ENCODE measurements around the gene RAI1.

- TF ChIP-seq, protein P1, sequence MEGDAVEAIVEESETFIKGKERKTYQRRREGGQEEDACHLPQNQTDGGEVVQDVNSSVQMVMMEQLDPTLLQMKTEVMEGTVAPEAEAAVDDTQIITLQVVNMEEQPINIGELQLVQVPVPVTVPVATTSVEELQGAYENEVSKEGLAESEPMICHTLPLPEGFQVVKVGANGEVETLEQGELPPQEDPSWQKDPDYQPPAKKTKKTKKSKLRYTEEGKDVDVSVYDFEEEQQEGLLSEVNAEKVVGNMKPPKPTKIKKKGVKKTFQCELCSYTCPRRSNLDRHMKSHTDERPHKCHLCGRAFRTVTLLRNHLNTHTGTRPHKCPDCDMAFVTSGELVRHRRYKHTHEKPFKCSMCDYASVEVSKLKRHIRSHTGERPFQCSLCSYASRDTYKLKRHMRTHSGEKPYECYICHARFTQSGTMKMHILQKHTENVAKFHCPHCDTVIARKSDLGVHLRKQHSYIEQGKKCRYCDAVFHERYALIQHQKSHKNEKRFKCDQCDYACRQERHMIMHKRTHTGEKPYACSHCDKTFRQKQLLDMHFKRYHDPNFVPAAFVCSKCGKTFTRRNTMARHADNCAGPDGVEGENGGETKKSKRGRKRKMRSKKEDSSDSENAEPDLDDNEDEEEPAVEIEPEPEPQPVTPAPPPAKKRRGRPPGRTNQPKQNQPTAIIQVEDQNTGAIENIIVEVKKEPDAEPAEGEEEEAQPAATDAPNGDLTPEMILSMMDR (conservative IDR thresholded peaks at IDR 0.05; ENCODE audit: low read depth in 2 of 2): no peak
- TF ChIP-seq REST (IDR thresholded peaks at IDR 0.05; ENCODE audit: unreplicated experiment) (no peak), JUNB (IDR thresholded peaks at IDR 0.05; ENCODE audit: unreplicated experiment) (no peak), EZH2phosphoT487 (IDR thresholded peaks at IDR 0.05; ENCODE audit: unreplicated experiment) (no peak), ZNF331 (CRISPR knock-in tag; IDR thresholded peaks at IDR 0.05; ENCODE audit: low read depth) (no peak), EZH2 (IDR thresholded peaks at IDR 0.05; ENCODE audit: low read depth, unreplicated experiment) (no peak), CREB1 (CRISPR knock-in tag; IDR thresholded peaks at IDR 0.05; ENCODE audit: low read depth) (no peak), POLR2AphosphoS5 (IDR thresholded peaks at IDR 0.05; ENCODE audit: low read depth) (no peak), NANOG (IDR thresholded peaks at IDR 0.05; ENCODE audit: borderline replicate concordance) (no peak), STAT1 (IDR thresholded peaks at IDR 0.05; ENCODE audit: unreplicated experiment) (no peak)
- TF ChIP-seq, protein P2, sequence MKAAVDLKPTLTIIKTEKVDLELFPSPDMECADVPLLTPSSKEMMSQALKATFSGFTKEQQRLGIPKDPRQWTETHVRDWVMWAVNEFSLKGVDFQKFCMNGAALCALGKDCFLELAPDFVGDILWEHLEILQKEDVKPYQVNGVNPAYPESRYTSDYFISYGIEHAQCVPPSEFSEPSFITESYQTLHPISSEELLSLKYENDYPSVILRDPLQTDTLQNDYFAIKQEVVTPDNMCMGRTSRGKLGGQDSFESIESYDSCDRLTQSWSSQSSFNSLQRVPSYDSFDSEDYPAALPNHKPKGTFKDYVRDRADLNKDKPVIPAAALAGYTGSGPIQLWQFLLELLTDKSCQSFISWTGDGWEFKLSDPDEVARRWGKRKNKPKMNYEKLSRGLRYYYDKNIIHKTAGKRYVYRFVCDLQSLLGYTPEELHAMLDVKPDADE (IDR thresholded peaks at IDR 0.05): no peak
- TF ChIP-seq, protein P3, sequence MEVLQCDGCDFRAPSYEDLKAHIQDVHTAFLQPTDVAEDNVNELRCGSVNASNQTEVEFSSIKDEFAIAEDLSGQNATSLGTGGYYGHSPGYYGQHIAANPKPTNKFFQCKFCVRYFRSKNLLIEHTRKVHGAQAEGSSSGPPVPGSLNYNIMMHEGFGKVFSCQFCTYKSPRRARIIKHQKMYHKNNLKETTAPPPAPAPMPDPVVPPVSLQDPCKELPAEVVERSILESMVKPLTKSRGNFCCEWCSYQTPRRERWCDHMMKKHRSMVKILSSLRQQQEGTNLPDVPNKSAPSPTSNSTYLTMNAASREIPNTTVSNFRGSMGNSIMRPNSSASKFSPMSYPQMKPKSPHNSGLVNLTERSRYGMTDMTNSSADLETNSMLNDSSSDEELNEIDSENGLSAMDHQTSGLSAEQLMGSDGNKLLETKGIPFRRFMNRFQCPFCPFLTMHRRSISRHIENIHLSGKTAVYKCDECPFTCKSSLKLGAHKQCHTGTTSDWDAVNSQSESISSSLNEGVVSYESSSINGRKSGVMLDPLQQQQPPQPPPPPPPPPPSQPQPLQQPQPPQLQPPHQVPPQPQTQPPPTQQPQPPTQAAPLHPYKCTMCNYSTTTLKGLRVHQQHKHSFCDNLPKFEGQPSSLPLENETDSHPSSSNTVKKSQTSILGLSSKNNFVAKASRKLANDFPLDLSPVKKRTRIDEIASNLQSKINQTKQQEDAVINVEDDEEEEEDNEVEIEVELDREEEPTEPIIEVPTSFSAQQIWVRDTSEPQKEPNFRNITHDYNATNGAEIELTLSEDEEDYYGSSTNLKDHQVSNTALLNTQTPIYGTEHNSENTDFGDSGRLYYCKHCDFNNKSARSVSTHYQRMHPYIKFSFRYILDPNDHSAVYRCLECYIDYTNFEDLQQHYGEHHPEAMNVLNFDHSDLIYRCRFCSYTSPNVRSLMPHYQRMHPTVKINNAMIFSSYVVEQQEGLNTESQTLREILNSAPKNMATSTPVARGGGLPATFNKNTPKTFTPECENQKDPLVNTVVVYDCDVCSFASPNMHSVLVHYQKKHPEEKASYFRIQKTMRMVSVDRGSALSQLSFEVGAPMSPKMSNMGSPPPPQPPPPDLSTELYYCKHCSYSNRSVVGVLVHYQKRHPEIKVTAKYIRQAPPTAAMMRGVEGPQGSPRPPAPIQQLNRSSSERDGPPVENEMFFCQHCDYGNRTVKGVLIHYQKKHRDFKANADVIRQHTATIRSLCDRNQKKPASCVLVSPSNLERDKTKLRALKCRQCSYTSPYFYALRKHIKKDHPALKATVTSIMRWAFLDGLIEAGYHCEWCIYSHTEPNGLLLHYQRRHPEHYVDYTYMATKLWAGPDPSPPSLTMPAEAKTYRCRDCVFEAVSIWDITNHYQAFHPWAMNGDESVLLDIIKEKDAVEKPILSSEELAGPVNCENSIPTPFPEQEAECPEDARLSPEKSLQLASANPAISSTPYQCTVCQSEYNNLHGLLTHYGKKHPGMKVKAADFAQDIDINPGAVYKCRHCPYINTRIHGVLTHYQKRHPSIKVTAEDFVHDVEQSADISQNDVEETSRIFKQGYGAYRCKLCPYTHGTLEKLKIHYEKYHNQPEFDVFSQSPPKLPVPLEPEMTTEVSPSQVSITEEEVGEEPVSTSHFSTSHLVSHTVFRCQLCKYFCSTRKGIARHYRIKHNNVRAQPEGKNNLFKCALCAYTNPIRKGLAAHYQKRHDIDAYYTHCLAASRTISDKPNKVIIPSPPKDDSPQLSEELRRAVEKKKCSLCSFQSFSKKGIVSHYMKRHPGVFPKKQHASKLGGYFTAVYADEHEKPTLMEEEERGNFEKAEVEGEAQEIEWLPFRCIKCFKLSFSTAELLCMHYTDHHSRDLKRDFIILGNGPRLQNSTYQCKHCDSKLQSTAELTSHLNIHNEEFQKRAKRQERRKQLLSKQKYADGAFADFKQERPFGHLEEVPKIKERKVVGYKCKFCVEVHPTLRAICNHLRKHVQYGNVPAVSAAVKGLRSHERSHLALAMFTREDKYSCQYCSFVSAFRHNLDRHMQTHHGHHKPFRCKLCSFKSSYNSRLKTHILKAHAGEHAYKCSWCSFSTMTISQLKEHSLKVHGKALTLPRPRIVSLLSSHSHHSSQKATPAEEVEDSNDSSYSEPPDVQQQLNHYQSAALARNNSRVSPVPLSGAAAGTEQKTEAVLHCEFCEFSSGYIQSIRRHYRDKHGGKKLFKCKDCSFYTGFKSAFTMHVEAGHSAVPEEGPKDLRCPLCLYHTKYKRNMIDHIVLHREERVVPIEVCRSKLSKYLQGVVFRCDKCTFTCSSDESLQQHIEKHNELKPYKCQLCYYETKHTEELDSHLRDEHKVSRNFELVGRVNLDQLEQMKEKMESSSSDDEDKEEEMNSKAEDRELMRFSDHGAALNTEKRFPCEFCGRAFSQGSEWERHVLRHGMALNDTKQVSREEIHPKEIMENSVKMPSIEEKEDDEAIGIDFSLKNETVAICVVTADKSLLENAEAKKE (CRISPR knock-in tag; IDR thresholded peaks at IDR 0.05): no peak
These were observed 102.8 kb downstream of the RAI1 start for GRCh38 chr17:17783825-17784656.

Measured in GM23338 (cell line).